GM21576 (cell line): ENCODE data around the gene TMEM138.

Experiments
- ATAC-seq: cut with Tn5 transposase; IDR thresholded peaks from one replicate; pipeline ENCODE4 v1.9.1; 2021; ENCODE audit warnings: mild to moderate bottlenecking, moderate library complexity; ENCODE audit not compliant: unreplicated experiment

TMEM138 gene

GRCh38 chr11:61361741-61362541 lies at the start of gene TMEM138, which contains the start of gene CYB561A3:
TSS of gene TMEM138 (plus strand) at chr11:61362374. CDS start at chr11:61364391, 2,017 bp downstream.
TSS of gene CYB561A3 (minus strand) at chr11:61361882. CDS start at chr11:61356713, 5,169 bp downstream.
- ATAC-seq: peak; percentile 79

- ATAC-seq: no peak
These were observed 46.9 kb upstream of the TMEM138 start for GRCh38 chr11:61315260-61315659.

GRCh38 chr11:61325649-61326414 lies 36.3 kb upstream of the TMEM138 start:
- no peak for ATAC-seq

GRCh38 chr11:61327669-61328071 lies 34.5 kb upstream of the TMEM138 start:
- ATAC-seq: no peak

GRCh38 chr11:61328351-61328750 lies 33.8 kb upstream of the TMEM138 start:
- ATAC-seq: no peak

- no peak for ATAC-seq
These were observed 32.3 kb upstream of the TMEM138 start for GRCh38 chr11:61329871-61330270.

- no peak for ATAC-seq
These were observed 30.5 kb upstream of the TMEM138 start for GRCh38 chr11:61331651-61332050.

- ATAC-seq: no peak
These were observed 29.8 kb upstream of the TMEM138 start for GRCh38 chr11:61332281-61332796.

GRCh38 chr11:61332797-61333549 lies 29.2 kb upstream of the TMEM138 start, which contains the start of the genes DDB1 and TKFC:
TSS of gene DDB1 (minus strand) at chr11:61333105. CDS start at chr11:61332968, 137 bp downstream.
TSS of gene TKFC (plus strand) at chr11:61333228. CDS start at chr11:61334729, 1,501 bp downstream.
- peak; percentile 83 for ATAC-seq

- no peak for ATAC-seq
These were observed 28.4 kb upstream of the TMEM138 start for GRCh38 chr11:61333550-61334433.

GRCh38 chr11:61334434-61335354 lies 27.5 kb upstream of the TMEM138 start:
- ATAC-seq: no peak

- ATAC-seq: no peak
These were observed 26.8 kb upstream of the TMEM138 start for GRCh38 chr11:61335355-61335710.

GRCh38 chr11:61336171-61336935 lies 25.8 kb upstream of the TMEM138 start:
- ATAC-seq: peak; percentile 41

GRCh38 chr11:61337706-61338470 lies 24.3 kb upstream of the TMEM138 start:
- no peak for ATAC-seq

GRCh38 chr11:61338783-61339489 lies 23.2 kb upstream of the TMEM138 start:
- ATAC-seq: no peak

GRCh38 chr11:61339490-61339878 lies 22.7 kb upstream of the TMEM138 start:
- no peak for ATAC-seq

GRCh38 chr11:61340979-61341378 lies 21.2 kb upstream of the TMEM138 start:
- ATAC-seq: no peak
